HG03342 (cell line): ENCODE results near the gene MAP4K3.

Source experiments
- ATAC-seq: cut with Tn5 transposase; IDR thresholded peaks from one replicate; pipeline ENCODE4 v1.9.1; 2021; ENCODE audit warnings: mild to moderate bottlenecking, moderate library complexity; ENCODE audit not compliant: unreplicated experiment

Gene MAP4K3

GRCh38 chr2:39202639-39203369 lies 234.3 kb downstream of the MAP4K3 start:
- no peak for ATAC-seq
